Fibroblast of villous mesenchyme (primary cell): Measurements from ENCODE around the gene NAGS. TPM values are rescaled to one million over a fixed set of nuclear protein-coding genes. Genes with fewer than 3 reads are reported as not detected.

ENCODE experiments used
- DNase-seq: peaks from one replicate; pipeline ENCODE4 v3.0.0-alpha.2; 2010; ENCODE audit warnings: low read depth
- H3K4me3 ChIP-seq: 2 replicates; pipeline ENCODE4 v1.5.1; 2011; ENCODE audit warnings: low read depth, mild to moderate bottlenecking, low read length
- CTCF ChIP-seq: IDR thresholded peaks from 2 replicates; pipeline ENCODE4 v1.5.1; 2012; ENCODE audit warnings: low read depth, mild to moderate bottlenecking, low read length; ENCODE audit not compliant: insufficient read depth
- total RNA-seq: library from RNA; depleted of rRNA; stranded (reverse); fragments of >200 nt; gene quantifications from 2 replicates; pipeline ENCODE4 v1.2.3, GENCODE V29; 2012

The NAGS gene
- total RNA-seq, 1 donor = 0.43 TPM

- TF ChIP-seq CTCF = no peak
- no peak for DNase-seq
Measured at GRCh38 chr17:44004761-44005526, 522 bp downstream of the NAGS start.

GRCh38 chr17:44005527-44006271 is 1.3 kb downstream of the NAGS start:
- H3K4me3 ChIP-seq = peak overlapping the region; percentile 77
- no peak for DNase-seq
- no peak for TF ChIP-seq CTCF

More at GRCh38 chr17:44004761-44005526, 522 bp downstream of the NAGS start:
- peak overlapping the region; percentile 43 for H3K4me3 ChIP-seq

GRCh38 chr17:44006272-44006597 is 1.8 kb downstream of the NAGS start:
- DNase-seq = no peak
- TF ChIP-seq CTCF = no peak
- H3K4me3 ChIP-seq = peak overlapping the region; percentile 77

- peak; percentile 69 for TF ChIP-seq CTCF
- peak overlapping the region; percentile 77 for H3K4me3 ChIP-seq
- DNase-seq = peak; percentile 97
Measured at GRCh38 chr17:44006598-44007345, 2.4 kb downstream of the NAGS start.

GRCh38 chr17:44007346-44008204 is 3.2 kb downstream of the NAGS start:
- DNase-seq = no peak
- TF ChIP-seq CTCF = no peak

GRCh38 chr17:44008205-44008909 is 3.9 kb downstream of the NAGS start:
- no peak for DNase-seq

More at GRCh38 chr17:44007346-44008204, 3.2 kb downstream of the NAGS start:
- H3K4me3 ChIP-seq = peak overlapping the region; percentile 77

More at GRCh38 chr17:44008205-44008909, 3.9 kb downstream of the NAGS start:
- peak overlapping the region; percentile 77 for H3K4me3 ChIP-seq
- no peak for TF ChIP-seq CTCF
